SK-N-SH (cell line): ENCODE measurements around the gene EDDM13.

ENCODE experiments used
- CHD2 ChIP-seq: fragments of 150-350 bp; IDR thresholded peaks from 2 replicates; pipeline ENCODE4 v1.6.1; 2018; ENCODE audit warnings: low read length; ENCODE audit not compliant: partially characterized antibody
- CTCF ChIP-seq: fragments of 200-600 bp; sonication (generic); IDR thresholded peaks from 2 replicates; pipeline ENCODE4 v1.6.1; 2017; ENCODE audit warnings: antibody characterized with exemption, mild to moderate bottlenecking, moderate library complexity
- EZH2phosphoT487 ChIP-seq: fragments of 200-600 bp; sonication (generic); IDR thresholded peaks from 2 replicates; pipeline ENCODE4 v1.6.1; 2017; ENCODE audit warnings: low read depth, mixed run types, mild to moderate bottlenecking, antibody characterized with exemption, moderate library complexity, borderline replicate concordance
- POLR2AphosphoS5 ChIP-seq: IDR thresholded peaks from 2 replicates; pipeline ENCODE4 v1.6.1; 2012; ENCODE audit warnings: low read depth, low read length
- RAD21 ChIP-seq: IDR thresholded peaks from 2 replicates; pipeline ENCODE4 v1.6.1; 2012; ENCODE audit warnings: mild to moderate bottlenecking, low read length
- SIN3A ChIP-seq: IDR thresholded peaks from 2 replicates; pipeline ENCODE4 v1.6.1; 2012; ENCODE audit warnings: low read depth, mild to moderate bottlenecking, low read length, moderate library complexity, borderline replicate concordance
- SMC3 ChIP-seq: IDR thresholded peaks from 2 replicates; pipeline ENCODE4 v1.6.1; 2012; ENCODE audit warnings: low read depth, low read length, improper control_type of control experiment
- ZBTB33 ChIP-seq: IDR thresholded peaks from 2 replicates; pipeline ENCODE4 v1.4.0; 2012; ENCODE audit warnings: low read depth, borderline replicate concordance

- TF ChIP-seq ZBTB33 (no peak), CHD2 (peak; percentile 22), CTCF (no peak), SMC3 (no peak), SIN3A (peak; percentile 57; the same call in 1 of the 2 replicates), EZH2phosphoT487 (no peak), POLR2AphosphoS5 (peak; percentile 83), RAD21 (no peak)
Observed at GRCh38 chr19:56314381-56315076, 42.0 kb downstream of the EDDM13 start, which contains the start of gene ZSCAN5A.
